ENCODE results near the gene HCFC1.

Gene HCFC1

DNA sequence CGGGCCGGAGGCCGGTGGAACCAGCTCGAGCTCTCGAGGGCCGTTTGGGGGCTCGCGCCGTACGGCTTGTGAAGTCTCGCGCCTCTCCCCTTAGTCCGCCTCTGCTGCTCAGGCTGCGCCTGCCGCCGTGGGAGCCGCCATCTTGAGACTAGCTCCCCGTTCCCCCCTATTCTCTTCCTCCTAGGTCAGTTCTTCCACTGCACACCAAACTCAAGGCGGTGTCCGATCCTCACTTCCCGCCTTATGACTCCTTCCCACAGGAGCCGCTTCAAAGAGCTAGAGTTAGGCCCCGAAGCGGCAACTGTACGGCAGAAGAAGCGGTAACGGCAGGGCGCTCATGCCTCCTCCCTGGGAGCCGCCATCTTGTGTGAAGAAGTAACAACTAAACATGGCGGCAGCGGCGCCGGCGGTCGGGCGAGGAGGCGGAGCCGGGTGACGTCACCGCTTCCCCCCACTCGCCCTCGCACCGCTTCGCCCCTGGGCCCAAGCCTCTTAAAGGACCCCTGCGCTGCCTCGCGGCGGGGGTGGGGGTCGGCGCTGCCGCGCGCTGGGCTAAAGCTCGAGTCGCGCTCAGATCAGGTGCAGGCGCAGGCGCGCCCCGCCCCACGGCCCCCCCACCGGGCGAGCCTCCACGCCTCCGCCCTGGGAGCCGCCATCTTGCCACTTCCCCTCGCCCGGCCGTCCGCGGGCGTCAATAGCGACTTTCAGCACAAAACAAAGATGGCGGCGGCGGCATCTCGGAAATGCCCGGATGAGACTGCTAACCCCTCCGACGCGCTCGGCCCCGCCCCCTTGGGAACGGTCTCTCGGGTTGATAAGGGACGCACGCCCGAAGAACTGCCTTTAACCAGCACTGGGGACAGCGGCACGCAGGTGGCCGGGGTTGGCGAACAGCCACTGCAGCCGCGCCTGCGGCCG lies at the start of gene HCFC1:
Gene HCFC1, minus strand, starts transcription at position 369 of the 918 bp plus-strand sequence. CDS start 978 bp downstream, outside the sequence.
- peak; percentile 96 for DNase-seq

DNA sequence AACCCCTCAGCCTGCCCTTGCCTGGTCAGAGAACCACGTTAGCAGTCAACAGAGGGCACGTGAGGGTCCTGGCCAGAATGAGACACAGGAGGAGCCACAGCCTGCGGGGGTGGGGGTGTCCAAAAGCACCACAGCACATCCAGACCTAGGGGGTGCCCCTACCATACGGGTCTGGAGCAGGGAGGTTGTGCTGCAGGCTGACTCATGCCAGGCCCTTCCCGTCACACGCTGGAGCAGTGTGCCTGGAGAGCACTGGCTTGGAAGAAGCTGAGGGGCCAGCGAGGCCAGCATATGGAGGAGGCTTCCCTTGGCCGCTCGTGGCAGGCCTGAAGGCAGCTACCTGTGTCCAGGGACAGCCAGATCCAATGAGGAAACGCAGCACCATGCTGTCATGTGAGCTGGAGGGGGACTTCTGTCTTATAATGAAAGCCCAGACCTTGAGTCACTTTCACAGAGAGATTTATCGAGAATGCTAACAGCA lies 49.6 kb upstream of the HCFC1 start:
- DNase-seq: no peak

DNA sequence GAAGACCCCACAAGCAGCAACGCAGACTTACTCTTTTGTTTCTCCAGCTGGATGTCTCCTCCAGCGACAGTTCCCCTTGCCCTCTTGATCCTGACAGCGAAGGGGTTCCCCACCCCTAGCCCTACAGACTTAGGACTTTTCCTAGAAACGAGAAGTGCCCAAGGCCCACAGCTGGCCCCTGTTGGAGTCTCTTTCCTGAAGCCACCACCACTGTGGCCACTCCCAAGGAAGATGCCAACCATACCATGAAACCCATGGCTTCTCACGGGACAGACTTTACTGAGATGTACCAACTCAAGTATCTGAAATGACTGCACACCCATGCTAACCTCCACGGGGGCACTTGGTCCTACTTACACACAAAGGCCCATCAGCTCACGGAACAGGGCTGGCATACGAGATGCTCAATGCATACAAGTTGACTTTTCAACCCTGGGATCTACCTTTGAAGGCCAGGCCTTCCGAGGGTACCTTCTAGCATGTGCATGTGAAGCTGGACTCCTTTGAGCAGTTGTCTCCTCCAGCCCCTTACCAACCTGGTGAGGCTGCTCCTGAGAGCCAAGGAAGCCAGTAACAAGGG lies 49.0 kb upstream of the HCFC1 start:
- DNase-seq: no peak

DNA sequence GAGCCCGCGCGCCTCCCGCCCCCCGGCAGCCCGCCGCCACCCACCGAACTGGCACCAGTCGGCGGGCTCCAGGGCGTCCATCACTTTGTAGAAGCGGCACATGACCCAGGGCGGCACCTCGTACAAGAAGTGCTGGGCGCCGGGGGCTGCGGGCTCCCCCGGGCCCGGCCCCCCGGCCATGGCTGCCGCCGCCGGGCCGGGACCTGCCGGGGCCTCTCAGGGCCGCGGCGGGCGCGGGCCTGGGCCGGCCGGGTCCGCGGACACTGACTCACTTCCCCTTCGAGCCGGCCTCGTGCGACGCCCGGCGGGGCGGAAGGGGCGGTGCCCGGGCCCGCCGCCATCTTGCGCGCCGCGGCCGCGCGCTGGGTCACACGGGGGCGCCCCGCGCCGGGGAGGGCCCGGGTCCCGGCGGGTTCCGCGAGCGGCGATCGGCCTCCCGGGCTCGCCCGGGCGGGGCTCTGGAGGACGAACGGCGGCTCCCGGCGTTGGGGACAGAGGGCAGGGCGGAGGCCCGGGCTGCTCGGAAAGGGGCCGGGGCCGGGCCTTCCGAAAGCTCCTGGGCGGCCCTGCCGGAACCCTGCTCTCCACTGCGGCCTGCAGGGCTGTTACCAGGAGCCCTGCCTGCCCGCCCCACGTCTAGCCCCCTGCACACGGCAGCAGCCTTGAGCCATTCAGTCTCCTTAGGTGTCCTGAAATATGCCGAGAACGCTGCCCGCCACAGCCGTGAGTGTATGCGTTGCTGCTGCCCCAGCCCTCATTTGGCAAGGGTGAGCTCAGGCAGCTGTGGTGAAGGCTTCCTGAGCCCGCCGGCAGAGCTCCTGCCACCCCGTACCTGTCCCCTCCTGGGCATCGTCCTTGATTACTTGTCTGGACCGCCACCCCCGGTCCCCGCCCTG lies 48.3 kb upstream of the HCFC1 start, which contains the start of gene IRAK1:
Gene IRAK1, minus strand, starts transcription at position 270 of the 896 bp plus-strand sequence. Its CDS starts 90 bp downstream, at position 180.
- DNase-seq: peak; percentile 75

DNA sequence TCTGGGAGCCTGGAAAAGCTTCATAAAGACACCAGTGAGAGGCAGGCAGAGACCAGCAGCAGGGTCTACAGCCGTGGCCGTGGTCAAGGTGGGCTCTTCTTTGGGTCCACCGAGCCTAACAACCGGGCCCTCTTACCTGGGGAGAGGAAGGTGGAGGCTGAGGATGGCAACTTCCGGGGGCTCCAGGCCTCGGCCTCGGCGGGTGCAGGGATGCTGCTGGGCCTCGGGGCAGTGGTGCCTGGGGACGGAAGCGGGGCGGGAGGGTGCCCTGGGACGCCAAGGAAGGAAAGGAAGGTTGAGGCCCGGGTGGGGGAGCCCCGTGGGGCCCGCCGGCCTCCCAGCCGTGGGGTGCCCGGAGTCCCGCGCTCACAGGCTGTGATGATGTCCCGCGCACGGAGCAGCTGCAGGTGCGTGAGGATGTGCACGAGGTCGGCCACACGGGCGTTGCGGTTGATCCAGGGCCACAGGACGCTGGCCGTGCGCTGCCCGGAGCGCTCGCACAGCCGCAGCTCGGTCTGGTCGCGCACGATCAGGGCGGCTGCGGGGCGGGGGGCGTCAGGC lies 47.5 kb upstream of the HCFC1 start:
- DNase-seq: no peak

DNA sequence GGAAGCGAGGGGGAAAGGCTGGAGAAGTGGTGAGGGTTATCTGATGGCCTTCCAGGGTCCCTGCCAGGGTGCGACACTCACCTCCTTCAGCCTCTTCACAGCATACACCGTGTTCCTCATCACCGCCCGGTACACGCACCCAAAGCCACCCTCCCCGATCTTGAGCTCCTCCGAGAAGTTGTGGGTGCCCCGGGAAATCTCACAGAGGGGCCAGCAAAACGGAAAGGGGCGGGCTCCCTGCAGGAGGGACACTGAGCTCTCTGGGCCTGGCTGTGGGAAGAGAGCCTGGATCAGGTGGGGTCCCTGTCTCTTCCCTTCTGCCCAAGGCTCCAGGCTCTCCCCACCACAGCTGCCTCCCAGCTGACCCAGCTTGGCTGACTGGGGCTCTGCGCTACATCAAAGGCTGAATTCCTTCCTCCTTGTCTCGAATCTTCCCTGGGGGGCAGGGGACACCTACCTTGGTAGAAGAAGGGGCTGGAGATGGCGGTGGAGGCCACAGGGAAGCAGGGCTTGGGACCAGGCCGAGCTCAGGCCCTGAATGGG lies 47.0 kb upstream of the HCFC1 start:
- no peak for DNase-seq

DNA sequence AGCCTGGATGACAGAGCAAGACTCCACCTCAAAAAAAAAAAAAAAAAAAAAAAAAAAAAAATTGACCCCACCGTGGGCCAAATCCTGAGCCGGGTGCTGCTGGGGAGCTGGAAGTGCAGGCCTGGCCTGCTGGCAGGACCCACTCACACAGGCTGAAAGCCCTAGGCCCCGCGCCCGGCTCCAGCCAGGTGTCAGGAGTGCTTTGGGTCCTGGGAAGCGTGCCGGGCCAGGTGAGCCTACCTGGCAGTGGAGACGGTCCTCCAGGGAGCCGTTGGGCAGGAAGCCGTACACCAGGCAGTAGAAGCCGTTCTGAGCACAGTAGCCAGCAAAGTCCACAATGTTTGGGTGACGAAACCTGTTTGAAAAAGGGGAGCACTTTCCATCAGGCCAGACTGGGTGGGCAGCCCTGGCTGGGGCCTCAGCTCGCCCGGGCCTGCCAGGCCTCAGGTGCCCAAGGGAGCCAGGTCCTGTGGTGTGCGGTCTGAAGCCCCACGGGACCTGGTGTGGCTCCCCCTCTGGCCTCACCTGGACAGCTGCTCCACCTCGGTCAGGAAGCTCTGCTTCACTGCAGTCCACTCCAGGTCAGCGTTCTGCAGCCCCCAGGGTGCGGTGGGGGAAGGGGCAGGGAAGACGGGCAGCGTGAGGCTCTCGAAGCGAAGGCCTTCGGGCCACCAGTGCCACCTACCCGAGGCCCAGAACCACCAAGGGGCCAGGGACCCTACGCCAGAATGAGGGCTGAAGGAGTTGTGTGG lies 46.3 kb upstream of the HCFC1 start:
- DNase-seq: no peak

DNA sequence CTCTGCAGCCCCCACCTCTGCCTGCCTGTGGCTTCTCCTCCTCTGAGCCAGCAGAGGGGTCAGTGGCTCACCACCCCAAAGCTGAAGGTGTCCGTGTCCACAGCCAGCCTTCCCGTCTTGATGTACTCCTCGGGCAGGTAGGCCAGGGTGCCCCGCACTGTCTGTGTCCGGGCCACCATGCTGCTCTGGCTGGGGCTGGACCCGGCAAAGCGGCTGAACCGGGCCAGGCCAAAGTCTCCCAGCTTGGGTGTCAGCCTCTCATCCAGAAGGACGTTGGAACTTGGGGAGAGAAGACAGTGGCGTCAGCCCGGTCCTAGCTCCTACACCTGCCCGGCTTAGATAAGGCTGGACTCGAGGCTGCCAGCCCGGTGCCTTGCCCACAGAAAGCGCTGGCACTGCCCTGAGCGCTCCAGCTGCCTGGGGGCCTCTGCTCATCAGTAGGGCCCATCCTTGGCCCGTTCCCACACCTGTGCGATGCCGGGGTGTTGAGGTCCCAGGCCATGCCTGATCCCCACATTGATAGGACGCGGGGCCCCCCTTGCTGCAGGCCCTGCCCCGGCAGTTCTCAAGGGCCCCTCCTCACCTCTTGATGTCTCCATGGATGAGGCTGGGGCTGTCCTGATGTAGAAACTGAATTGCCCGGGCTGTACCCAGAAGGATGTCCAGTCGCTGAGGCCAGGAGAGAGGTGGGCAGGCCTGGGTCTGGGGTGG lies 44.9 kb upstream of the HCFC1 start:
- DNase-seq: no peak

DNA sequence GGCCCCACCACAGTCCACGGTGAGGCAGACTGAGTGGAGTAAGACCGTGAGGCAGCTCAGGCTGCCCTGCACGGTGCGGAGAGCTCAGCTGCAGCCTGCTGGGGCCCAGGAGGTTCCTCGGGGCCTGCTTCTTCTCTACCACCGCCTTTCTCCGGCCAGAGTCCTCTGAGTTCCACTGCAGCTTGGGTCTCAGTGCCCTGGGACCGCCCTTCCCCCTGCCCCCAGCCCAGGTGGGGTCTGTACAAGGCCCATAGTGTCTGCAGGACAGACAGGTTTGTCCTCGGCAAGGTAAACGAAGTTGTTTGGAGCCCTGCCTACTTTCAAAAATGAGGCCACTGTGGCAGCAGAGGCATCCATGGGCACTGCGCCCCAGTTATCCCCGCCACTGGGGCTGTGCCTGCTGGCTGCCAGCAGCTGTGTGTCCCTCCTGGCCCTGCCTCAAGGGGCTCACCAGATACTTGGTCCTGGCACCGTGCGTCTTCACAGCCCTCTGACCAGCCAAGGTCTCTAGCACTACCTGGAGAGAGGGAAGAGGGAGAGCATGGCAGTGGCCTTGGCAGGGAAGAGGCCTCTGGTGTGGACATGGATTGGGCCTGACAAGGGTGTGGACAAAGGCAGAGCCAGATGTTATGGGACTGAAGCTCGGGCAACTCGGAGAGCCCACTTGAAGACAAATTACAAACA lies 44.1 kb upstream of the HCFC1 start:
- no peak for DNase-seq

DNA sequence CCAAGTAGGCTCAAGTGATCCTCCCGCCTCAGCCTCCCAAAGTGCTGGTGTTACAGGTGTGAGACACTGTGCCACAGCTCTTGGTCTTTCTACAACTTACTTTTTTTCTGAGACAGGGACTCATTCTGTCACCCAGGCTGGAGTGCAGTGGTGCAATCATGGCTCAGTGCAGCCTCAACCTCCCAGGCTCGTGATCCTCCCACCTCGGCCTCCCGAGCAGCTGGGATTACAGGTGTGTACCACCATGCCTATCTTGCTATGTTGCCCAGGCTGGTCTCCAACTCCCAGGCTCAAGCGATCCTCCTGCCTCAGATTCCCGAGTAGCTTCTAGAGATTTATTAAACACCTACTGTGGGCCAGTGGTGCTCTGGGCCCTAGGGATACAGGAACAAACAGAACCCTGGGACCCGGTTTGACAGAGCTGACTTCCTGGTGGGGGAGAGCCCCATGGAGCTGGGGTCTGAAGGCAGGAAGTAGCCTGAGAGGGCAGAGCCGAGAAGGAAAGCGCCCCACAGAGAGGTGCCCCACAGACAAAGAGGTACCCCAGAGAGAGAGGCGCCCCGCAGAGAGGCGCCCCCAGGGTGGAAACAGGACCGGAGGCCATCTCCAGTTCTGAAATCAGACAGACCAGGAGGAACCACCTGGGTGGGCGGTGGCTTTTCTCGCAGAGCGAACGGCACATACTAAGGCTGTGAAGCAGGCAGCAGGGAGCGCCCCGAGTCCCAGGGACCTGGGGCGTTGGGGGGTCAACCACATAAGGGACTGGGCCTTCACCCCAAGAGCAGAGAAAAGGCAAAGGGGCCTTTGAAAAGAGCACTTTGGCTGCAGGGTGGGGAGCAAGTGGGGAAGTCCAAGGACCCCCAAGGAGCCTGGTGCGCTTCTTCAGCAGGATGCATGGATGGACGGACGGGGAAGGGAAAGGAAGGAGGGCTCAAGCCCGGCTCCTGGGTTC lies 43.1 kb upstream of the HCFC1 start:
- DNase-seq: no peak

DNA sequence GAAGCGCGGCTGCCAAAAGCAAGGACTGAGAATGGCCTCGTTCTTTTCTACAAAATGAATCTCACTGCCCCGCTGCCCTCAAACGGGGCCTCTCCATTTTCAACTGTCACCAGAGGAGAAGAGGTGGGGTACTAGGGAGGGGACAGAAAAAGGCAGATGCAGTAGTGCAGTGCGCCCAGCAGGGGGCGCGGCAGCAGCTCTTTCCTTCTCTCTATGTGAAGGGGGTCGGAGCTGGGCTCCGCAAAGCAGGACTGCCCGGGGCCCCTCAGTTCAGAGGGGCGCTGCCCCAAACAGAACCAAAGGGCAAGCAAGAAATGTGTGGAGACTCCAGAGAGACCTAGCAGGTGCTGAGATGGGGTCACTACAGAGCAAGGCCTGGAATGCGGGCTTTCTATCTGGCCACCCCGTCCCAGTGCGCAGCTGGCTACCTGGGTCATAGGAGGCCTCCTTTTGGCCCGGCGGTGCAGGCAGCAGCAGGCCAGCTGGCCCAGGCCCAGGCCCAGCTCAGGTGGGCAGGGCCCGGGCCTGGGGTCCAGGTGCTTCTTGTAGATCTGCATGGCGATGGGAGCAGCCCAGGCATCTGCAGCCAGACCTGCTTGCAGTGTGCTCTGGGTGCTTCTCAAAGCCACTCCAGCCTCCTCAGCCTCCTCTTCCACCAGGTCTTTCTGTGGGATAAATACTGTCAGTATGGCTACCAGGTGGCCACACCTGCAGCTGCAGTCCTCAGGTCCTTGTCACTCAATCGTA lies 42.2 kb upstream of the HCFC1 start:
- DNase-seq: peak; percentile 31

DNA sequence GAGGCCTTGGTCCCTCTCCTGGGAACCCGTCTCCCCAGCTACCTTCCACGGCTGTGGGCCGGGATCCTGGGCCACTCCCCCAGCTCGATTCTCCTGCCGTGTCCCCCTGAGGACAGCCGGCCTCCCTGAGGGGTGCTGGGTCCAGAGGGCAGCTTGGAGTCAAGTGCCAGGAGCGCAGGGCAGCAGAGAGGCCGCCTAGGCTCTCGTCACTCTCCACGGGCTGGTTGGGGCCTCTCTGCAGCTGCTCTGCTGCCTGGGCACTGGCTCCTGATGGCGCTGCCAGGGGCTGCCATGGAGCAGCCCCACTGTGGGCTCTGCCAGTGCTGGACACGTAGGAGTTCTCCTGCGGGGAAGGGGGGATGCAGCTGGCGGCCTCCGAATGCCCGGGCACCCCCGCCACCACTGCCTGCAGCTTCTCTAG lies 41.4 kb upstream of the HCFC1 start:
- no peak for DNase-seq

DNA sequence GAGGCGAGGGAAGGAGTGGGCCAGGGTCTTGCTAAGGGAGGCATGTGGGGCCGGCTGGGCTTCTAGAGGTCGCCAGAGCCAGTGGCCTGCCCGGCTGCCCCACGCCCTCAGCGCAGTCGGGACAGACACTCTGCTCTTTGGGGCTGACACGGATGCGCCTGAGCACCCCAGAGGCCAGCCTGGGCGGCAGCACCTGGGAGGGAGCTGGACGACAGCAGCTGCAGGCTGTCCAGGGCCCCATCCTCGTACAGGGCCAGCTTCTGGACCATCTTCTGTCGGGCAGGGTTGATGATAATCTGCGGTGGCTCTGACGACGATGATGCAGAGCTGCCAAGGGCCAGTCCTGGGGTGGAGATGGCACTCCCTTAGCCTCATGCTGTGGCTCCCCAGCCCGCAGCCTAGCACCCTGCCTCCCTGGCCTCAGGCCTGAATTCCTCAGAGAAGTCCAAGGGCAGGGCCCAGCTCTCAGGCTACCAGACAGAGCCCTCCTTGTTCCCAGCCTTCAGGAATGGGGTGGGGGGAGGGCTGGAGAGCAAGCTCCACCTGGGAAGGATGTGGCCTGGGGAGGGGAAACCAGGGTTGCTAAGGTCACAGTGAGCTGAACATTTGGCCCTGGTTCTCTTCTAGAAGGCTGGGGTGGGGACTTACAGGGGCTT lies 40.8 kb upstream of the HCFC1 start:
- no peak for DNase-seq

DNA sequence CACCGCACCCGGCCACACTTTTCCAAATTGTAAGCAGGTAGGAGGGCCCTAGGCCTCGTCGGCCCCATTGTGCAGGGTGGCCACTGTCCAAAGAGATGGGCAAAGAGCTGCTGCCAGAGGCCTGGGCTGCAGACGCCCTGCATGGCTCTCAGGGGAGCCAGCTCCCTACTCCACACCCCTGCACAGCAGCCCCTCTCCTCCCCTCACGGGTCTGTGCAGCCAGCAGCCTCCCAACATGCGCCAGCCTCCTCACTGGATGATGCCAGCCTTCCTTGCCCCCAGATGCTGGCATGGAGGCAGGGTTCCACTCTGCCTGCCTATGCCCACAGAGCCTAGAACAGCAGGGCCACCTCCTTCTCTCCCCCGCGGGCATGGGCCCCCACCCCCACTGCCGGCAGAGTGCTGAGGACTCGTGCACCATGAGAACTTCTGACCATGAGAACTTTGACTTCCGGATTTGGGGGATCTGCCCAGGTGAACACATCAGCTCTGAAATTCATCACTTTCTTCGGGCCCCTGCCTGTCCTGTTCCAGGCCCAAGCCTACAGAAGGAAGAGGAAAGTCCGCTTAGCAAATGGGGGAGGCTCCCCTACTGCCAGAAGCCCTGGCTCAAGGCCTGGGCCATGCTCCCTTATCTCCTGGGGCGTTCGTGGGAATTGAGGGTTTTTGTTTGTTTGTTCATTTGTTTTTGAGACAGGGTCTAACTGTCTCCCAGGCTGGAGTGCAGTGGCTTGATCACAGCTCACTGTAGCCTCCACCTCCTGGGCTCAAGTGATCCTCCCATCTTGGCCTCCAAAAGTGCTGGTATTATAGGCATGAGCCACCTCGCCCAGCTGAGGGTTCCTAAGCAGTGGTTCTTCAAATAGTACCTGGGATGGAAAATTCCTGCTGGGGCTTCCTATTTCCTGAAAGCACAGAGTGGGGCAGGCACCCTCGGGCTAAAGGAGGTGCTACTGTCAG lies 40.0 kb upstream of the HCFC1 start:
- DNase-seq: no peak

DNA sequence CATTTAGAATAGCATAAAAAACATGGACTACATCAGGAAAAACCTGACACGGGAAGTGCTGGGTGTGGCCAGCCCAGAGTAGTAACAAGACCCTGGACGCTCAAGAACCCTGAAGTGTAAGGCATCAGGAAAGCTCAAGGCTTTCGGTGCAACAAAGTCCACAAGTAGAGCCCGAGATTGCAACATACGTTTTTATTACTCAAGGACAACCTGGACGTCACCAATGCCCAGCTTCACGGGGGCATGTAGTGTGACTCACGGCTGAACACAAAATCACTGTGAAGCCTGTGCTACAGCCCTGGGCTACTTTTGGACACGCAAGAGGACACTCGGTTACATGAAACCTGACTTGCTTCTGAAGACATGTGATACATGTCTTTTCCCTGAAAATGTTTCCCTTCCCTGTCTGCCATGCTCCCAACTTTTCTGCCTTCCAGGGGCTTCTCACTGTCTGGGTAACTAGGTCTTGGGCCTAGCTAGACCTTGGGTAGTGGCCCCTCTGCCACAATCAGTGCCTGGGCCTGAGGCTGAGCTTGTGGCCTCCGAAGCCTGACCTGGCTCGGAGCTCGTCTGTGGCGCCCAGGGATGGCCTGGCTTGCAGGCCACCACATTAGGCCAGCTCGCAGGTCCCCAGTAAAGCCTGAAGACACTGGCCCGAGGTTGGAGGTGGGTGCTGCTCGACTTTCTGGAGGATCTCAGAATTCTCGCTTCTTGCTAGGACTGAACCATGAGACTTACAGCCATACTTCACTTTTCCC lies 38.9 kb upstream of the HCFC1 start:
- no peak for DNase-seq

DNA sequence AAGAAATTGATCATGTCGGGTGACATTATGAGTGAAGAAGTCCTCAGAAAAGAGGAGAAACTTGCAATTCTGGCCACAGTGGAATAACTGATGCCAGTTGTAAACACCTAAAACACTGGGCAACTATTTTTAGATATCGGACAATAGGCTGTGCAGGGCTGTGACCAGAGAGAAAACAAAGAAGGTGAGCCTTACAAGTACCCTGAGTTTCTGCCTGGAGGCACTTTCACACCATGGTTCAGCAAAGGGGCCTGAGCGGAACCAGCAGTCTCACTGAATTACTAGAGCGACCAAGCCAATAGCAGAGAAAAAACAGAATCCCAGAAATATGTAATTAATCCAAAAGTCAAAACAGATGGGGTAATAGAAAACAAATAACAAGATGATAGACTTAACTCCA lies 36.9 kb upstream of the HCFC1 start:
- DNase-seq: no peak
